Measurements from ENCODE around the gene RANBP1. TPM values are rescaled to one million over a fixed set of nuclear protein-coding genes. Genes with fewer than 3 reads are reported as not detected.
A peak's percentile ranks its signal among the peaks of the same experiment; 100 is the strongest.

RANBP1 gene
- total and polyA plus RNA-seq, 9 of the 15 experiments (the other 6 are each of a cell fraction or from before 2014, with no cell fraction given) = 162 to 2,891 (median 1,289) TPM

DNA sequence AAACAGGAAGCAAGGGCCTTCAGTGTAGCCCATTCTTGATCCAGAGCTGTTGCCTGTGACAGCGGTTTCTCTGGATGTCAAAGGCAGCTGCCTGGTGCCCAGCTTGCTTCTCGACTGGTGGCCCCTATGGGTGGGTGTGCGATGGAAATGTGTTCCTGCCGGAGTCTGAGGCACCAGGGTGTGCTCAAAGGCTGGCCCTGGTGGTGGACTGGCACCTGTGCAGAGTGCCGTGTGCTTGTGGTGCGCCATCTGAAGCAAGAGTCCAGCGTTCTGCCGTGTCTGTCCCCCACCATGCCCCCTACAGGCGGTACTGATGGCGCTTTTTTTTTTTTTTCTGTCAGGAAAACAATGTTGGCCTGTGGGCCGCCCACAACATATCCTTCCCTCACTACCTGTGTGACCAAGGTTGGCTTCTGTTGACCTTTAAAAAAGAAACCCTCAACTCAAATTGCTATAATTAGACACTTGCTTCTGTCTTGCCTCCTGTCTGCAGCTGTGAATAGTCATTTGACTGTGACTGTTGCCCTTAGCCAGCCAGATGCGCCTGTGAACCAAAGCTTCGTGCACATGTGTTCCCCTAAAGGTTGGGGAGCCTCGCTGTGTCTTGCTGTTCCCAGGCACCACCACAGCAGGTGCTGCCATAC is 4.7 kb upstream of the RANBP1 start (continued):
- TF ChIP-seq, protein P1, sequence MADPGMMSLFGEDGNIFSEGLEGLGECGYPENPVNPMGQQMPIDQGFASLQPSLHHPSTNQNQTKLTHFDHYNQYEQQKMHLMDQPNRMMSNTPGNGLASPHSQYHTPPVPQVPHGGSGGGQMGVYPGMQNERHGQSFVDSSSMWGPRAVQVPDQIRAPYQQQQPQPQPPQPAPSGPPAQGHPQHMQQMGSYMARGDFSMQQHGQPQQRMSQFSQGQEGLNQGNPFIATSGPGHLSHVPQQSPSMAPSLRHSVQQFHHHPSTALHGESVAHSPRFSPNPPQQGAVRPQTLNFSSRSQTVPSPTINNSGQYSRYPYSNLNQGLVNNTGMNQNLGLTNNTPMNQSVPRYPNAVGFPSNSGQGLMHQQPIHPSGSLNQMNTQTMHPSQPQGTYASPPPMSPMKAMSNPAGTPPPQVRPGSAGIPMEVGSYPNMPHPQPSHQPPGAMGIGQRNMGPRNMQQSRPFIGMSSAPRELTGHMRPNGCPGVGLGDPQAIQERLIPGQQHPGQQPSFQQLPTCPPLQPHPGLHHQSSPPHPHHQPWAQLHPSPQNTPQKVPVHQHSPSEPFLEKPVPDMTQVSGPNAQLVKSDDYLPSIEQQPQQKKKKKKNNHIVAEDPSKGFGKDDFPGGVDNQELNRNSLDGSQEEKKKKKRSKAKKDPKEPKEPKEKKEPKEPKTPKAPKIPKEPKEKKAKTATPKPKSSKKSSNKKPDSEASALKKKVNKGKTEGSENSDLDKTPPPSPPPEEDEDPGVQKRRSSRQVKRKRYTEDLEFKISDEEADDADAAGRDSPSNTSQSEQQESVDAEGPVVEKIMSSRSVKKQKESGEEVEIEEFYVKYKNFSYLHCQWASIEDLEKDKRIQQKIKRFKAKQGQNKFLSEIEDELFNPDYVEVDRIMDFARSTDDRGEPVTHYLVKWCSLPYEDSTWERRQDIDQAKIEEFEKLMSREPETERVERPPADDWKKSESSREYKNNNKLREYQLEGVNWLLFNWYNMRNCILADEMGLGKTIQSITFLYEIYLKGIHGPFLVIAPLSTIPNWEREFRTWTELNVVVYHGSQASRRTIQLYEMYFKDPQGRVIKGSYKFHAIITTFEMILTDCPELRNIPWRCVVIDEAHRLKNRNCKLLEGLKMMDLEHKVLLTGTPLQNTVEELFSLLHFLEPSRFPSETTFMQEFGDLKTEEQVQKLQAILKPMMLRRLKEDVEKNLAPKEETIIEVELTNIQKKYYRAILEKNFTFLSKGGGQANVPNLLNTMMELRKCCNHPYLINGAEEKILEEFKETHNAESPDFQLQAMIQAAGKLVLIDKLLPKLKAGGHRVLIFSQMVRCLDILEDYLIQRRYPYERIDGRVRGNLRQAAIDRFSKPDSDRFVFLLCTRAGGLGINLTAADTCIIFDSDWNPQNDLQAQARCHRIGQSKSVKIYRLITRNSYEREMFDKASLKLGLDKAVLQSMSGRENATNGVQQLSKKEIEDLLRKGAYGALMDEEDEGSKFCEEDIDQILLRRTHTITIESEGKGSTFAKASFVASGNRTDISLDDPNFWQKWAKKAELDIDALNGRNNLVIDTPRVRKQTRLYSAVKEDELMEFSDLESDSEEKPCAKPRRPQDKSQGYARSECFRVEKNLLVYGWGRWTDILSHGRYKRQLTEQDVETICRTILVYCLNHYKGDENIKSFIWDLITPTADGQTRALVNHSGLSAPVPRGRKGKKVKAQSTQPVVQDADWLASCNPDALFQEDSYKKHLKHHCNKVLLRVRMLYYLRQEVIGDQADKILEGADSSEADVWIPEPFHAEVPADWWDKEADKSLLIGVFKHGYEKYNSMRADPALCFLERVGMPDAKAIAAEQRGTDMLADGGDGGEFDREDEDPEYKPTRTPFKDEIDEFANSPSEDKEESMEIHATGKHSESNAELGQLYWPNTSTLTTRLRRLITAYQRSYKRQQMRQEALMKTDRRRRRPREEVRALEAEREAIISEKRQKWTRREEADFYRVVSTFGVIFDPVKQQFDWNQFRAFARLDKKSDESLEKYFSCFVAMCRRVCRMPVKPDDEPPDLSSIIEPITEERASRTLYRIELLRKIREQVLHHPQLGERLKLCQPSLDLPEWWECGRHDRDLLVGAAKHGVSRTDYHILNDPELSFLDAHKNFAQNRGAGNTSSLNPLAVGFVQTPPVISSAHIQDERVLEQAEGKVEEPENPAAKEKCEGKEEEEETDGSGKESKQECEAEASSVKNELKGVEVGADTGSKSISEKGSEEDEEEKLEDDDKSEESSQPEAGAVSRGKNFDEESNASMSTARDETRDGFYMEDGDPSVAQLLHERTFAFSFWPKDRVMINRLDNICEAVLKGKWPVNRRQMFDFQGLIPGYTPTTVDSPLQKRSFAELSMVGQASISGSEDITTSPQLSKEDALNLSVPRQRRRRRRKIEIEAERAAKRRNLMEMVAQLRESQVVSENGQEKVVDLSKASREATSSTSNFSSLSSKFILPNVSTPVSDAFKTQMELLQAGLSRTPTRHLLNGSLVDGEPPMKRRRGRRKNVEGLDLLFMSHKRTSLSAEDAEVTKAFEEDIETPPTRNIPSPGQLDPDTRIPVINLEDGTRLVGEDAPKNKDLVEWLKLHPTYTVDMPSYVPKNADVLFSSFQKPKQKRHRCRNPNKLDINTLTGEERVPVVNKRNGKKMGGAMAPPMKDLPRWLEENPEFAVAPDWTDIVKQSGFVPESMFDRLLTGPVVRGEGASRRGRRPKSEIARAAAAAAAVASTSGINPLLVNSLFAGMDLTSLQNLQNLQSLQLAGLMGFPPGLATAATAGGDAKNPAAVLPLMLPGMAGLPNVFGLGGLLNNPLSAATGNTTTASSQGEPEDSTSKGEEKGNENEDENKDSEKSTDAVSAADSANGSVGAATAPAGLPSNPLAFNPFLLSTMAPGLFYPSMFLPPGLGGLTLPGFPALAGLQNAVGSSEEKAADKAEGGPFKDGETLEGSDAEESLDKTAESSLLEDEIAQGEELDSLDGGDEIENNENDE (IDR thresholded peaks at IDR 0.05; ENCODE audit: low read depth, low read length) = peak; percentile 84
- TF ChIP-seq POLR2B (IDR thresholded peaks at IDR 0.05; ENCODE audit: low read depth, partially characterized antibody) = peak; percentile 91
- TF ChIP-seq IFI16 (CRISPR knock-in tag; IDR thresholded peaks at IDR 0.05) = no peak
- TF ChIP-seq HNRNPL (IDR thresholded peaks at IDR 0.05; ENCODE audit: low read depth, low read length) = peak; percentile 73; the same call in 1 of the 2 replicates
- no peak for TF ChIP-seq XRCC5 (IDR thresholded peaks at IDR 0.05; ENCODE audit: low read depth, low read length)
- peak; percentile 39; the same call in 1 of the 2 replicates for TF ChIP-seq CC2D1A (IDR thresholded peaks at IDR 0.05)
- TF ChIP-seq ZNF384 (IDR thresholded peaks at IDR 0.05; ENCODE audit: low read depth, low read length) = peak; percentile 100
- TF ChIP-seq ELF4 (CRISPR knock-in tag; IDR thresholded peaks at IDR 0.05) = no peak; the same call in 1 of the 2 replicates
- TF ChIP-seq NCOA1 (IDR thresholded peaks at IDR 0.05; ENCODE audit: low read depth) = no peak
- TF ChIP-seq ZNF561 (CRISPR knock-in tag; conservative IDR thresholded peaks at IDR 0.05) = no peak
- TF ChIP-seq DPF2 (IDR thresholded peaks at IDR 0.05) = no peak
- no peak for TF ChIP-seq DDX20 (tag; IDR thresholded peaks at IDR 0.05; ENCODE audit: low read depth)
- TF ChIP-seq U2AF2 (optimal IDR thresholded peaks at IDR 0.05; ENCODE audit: low read depth, low read length) = no peak
- TF ChIP-seq RBM34 (IDR thresholded peaks at IDR 0.05; ENCODE audit: borderline replicate concordance, insufficient read depth, low read length) = no peak
- TF ChIP-seq HLTF (IDR thresholded peaks at IDR 0.05) = 0 out of 2 replicates have a peak, but pooled peaks have one; percentile 28
- no peak for TF ChIP-seq ZFP36 (IDR thresholded peaks at IDR 0.05; ENCODE audit: low read depth, low read length, partially characterized antibody)
- TF ChIP-seq GTF2E2 (tag; IDR thresholded peaks at IDR 0.05) = no peak
- TF ChIP-seq SETDB1 (IDR thresholded peaks at IDR 0.05; ENCODE audit: low read length) = peak; percentile 96
- no peak for TF ChIP-seq NBN (IDR thresholded peaks at IDR 0.05; ENCODE audit: low read depth)

All from K562 (cell line).